NT2/D1 (cell line): Measurements from ENCODE around the gene FGF7.

Source experiments
- SUZ12 ChIP-seq: IDR thresholded peaks from 2 replicates; pipeline ENCODE4 v1.6.1; 2011; ENCODE audit not compliant: insufficient read length, insufficient read depth; ENCODE audit errors: extremely low read depth
- YY1 ChIP-seq: IDR thresholded peaks from 2 replicates; pipeline ENCODE4 v1.6.1; 2011; ENCODE audit not compliant: insufficient read length, insufficient read depth
- ZNF274 ChIP-seq: IDR thresholded peaks from 2 replicates; pipeline ENCODE4 v1.6.1; 2011; ENCODE audit warnings: mild to moderate bottlenecking, low read depth, low read length

DNA sequence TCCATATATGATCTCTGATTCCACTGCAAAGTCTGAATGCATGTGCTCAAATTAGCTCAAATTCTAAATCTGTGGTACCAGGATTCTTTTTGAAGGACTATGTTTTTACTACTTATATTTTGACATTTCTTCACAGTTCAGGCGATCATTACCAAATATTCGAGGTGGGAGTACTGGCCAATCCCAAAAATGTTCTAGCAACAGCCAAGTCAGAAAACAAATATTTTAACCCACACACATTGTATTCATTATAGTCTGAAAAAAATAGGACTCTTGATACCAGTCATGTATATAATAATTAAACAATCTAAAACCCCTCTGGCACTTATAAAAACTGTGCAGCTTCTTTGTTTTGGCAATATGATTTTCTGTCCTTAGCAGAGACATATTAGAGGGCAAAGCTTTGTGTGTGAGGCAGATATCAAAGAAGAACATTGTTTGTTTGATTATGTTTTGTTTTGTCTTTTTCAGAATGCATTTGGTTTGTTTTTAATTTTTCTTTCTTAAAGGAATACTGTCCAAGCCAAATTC lies 37.4 kb downstream of the FGF7 start:
- no peak for TF ChIP-seq ZNF274
- TF ChIP-seq YY1: no peak
- no peak for TF ChIP-seq SUZ12
